Measurements from ENCODE around the gene SRSF4. TPM values are rescaled to one million over a fixed set of nuclear protein-coding genes. Genes with fewer than 3 reads are reported as not detected.

Gene SRSF4
- total RNA-seq, 1 donor from 2014 or later: 48.2 TPM

DNA sequence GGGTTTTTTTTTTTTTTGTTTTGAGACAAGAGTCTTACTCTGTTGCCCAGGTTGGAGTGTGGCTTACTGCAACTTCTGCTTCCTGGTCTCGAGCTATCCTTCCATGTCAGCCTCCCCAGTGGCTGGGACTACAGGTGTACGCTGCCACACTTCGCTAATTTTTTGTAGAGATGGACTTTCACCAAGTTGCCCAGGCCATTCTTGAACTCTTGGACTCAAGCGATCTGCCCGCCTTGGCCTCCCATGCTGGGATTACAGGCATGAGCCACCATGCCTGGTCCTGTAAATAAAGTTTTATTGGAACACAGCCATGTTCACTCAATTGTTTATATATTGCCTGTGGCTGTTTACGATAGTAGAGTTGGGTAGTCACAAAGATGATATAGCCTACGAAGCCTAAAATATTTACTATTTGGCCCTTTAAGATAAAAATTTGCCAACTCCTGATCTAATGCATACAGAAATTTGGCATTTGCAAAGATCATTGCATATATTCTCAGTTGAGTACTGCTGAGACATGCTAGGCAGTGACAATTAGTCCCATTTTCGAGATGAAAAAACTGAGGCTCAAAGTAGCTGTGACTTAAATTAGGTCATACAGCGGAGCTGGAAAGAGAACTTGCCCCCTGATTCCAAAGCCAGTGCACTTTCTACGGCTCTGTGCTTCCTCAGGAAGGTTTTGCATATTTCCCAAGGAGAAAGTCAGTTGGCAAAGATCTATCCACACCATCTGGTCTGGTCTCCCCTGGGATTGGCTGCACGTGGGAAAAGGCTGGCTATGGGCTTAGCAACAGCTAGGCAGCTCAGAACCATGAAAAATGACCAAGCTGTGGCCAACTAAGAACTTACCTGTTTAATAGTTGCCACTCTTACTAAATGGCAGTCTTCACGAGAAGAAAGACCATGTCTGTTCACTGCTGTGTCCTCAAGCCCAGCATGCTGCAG is 29.7 kb upstream of the SRSF4 start:
- TF ChIP-seq, protein P1, sequence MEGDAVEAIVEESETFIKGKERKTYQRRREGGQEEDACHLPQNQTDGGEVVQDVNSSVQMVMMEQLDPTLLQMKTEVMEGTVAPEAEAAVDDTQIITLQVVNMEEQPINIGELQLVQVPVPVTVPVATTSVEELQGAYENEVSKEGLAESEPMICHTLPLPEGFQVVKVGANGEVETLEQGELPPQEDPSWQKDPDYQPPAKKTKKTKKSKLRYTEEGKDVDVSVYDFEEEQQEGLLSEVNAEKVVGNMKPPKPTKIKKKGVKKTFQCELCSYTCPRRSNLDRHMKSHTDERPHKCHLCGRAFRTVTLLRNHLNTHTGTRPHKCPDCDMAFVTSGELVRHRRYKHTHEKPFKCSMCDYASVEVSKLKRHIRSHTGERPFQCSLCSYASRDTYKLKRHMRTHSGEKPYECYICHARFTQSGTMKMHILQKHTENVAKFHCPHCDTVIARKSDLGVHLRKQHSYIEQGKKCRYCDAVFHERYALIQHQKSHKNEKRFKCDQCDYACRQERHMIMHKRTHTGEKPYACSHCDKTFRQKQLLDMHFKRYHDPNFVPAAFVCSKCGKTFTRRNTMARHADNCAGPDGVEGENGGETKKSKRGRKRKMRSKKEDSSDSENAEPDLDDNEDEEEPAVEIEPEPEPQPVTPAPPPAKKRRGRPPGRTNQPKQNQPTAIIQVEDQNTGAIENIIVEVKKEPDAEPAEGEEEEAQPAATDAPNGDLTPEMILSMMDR (conservative IDR thresholded peaks at IDR 0.05; ENCODE audit: low read depth, low read length): no peak
- no peak overlapping the region for H3K4me3 ChIP-seq (ENCODE audit: low read depth, low read length)
- DNase-seq (ENCODE audit: low read depth): no peak

DNA sequence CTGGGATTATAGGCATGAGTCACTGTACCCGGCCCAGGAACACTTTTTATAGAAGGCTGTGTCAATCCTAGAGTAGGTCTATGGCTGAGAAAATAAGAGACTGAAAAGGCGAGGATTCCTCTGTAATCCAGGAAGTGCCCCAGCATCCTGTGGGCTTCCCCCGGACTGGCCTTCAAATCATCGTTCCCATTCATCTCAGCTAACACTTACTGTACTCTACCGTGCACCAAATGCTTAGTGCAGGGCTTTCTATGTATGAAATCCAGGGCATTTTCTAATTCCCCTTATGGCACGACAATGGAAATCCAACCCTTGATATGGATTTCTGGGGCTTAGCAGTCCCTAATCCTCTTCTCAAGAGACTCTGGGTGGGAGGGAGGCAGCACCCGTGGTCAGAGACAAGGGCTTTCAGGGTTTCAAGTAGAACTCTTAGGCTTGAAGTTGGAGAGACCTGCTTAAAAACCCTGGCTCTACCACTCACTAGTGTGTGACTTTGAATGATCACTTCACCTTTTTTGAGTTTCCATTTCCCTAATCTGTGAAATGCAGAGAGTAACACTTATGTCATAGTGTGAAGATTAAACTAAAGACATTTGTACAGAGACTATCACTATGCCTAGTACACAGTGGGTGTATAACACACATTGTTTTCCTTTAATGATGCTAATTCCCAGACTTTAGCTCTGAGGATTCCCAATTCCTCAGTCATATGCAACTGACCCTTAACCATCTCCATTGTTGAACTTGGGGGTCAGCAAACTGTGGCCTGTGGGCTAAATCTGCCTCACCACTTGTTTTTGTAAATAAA is 28.8 kb upstream of the SRSF4 start:
- H3K4me3 ChIP-seq (ENCODE audit: low read depth, low read length): no peak overlapping the region
- TF ChIP-seq, protein P1 (conservative IDR thresholded peaks at IDR 0.05; ENCODE audit: low read depth, low read length): no peak
- no peak for DNase-seq (ENCODE audit: low read depth)

DNA sequence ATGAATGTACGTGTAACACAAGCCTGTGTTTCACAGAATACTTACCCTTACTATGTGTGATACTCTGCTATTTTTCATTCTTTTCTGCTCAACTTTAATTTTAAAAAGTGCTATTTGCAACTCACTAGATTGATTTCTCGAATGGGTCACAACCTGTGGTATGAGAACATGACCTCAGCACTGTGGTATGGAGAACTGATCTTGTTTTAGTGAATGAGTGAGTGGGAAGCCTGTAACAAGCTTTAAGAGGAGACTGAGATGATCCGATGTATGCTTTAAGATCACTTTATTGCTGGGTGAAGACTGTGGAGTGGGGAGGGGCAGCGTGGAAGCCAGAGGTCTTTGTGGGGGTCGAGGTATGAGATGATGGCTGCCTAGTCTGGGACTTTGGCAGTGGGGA is 27.5 kb upstream of the SRSF4 start:
- no peak overlapping the region for H3K4me3 ChIP-seq (ENCODE audit: low read depth, low read length)
- no peak for DNase-seq (ENCODE audit: low read depth)
- TF ChIP-seq, protein P1 (conservative IDR thresholded peaks at IDR 0.05; ENCODE audit: low read depth, low read length): no peak

DNA sequence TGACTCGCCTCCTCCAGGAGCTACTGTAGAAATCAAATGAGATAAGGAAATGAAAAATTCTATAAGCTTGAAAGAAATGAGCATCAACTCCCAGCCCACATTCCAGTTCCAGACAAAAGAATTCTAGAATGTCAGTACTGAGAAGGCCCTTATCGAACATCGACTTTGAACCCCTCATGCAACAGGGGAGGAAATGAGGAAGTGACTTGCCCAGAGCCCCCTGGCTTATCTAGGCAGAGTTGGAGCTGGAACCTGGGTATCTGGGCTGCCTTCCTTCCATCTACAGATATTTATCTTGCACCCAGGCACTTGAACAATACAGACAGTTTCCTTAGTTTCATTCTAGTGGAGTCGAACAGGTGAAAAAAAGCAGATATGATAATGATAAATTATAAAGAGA is 26.7 kb upstream of the SRSF4 start:
- no peak overlapping the region for H3K4me3 ChIP-seq (ENCODE audit: low read depth, low read length)
- no peak for DNase-seq (ENCODE audit: low read depth)
- TF ChIP-seq, protein P1 (conservative IDR thresholded peaks at IDR 0.05; ENCODE audit: low read depth, low read length): no peak

DNA sequence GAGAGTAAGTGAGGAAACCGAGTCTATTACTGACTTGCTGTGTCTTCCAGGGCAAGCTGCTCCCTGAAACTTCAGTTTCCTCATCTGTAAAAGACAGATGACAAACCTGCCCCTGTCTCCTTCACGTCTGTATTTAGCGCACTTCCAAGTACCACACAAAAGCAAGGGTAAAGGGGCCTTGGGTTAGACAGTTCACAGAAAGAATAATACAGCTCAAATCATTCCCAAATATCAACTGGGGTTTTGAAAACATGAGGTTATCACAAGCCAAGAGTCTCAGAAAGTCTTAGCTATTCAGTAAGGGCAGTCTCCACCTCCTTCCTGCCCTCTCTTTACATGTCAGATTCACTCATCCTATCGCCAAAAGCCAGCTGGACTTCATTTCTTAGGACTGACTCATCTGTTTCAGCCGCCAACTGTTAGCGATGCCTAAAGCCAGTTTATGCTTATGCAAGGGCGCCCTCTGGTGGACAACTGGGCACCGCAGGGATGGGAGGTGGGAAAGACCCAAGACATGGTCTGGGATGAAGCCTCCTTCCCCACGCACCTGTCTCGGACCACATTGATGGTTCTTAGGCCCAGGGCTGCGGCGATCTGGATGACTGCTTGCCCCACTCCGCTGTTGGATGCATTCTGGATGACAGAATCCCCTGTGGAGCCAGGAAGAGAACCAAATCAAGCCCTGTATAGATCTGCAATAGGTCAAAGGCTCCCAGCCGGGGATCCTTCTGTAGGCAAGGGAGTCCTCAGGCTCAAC is 21.1 kb upstream of the SRSF4 start:
- H3K4me3 ChIP-seq (ENCODE audit: low read depth, low read length): no peak overlapping the region
- TF ChIP-seq, protein P1 (conservative IDR thresholded peaks at IDR 0.05; ENCODE audit: low read depth, low read length): peak; percentile 99

DNA sequence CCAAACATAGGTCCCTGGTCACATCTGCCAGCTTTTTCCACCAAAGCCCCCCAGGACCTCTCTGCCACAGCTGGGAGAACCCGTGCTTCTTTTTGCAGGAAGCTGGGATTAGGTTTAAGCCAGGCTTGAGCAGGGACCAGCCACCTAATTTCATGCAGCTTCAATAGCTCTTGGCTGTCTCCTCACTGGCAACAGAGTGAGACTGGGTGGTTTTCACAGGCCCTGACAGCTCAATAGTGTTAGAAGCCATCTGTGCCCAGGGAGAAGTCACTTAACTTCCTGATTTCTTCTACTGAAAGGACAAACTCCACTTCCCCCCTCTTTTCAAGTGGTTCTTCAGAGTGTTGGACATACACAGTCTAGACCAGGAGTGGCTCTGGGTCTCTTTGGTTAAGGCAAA is 20.4 kb upstream of the SRSF4 start:
- H3K4me3 ChIP-seq (ENCODE audit: low read depth, low read length): no peak overlapping the region
- TF ChIP-seq, protein P1 (conservative IDR thresholded peaks at IDR 0.05; ENCODE audit: low read depth, low read length): no peak
- no peak for DNase-seq (ENCODE audit: low read depth)

More for the DNA sequence above, 21.1 kb upstream of the SRSF4 start:
- peak; percentile 89 for DNase-seq (ENCODE audit: low read depth)
